PC-3 (cell line): ENCODE data around the gene ULBP3. TPM values are rescaled to one million over a fixed set of nuclear protein-coding genes. Genes with fewer than 3 reads are reported as not detected.

Experiments used
- ATAC-seq: fragments of 200-7000 bp; cut with Tn5 transposase; 2 replicates; pipeline ENCODE4 v1.9.1; 2020; ENCODE audit warnings: mild to moderate bottlenecking, moderate library complexity
- BruUV-seq: library from RNA; stranded (reverse); fragments of 400-500 nt; replicated peaks from 2 replicates; lab custom pipeline; 2021; lab: Mats Ljungman, UMichigan
- CTCF ChIA-PET: fragments of 300-600 bp; sonication (Branson Sonifier 250); formaldehyde crosslinking; loops from one replicate; lab custom pipeline; 2022; ENCODE audit warnings: antibody characterized with exemption; lab: Charles Lee
- POLR2A ChIA-PET: fragments of 300-600 bp; sonication (Branson Sonifier 250); formaldehyde crosslinking; loops from one replicate; lab custom pipeline; 2022; ENCODE audit warnings: antibody characterized with exemption; ENCODE audit not compliant: unreplicated experiment; lab: Charles Lee
- DNase-seq: peaks from one replicate; pipeline ENCODE4 v3.0.0-alpha.2; 2015
- H2AFZ ChIP-seq: fragments of 300-600 bp; sonication (generic); 2 replicates; pipeline ENCODE4 v1.6.0; 2016; ENCODE audit warnings: antibody characterized with exemption, low read length
- H3F3A ChIP-seq: fragments of 300-600 bp; sonication (generic); one replicate; pipeline ENCODE4 v1.6.0; 2017; ENCODE audit warnings: antibody characterized with exemption, low read length, control low read depth, mild to moderate bottlenecking; ENCODE audit not compliant: unreplicated experiment
- H3K27ac ChIP-seq: fragments of 300-600 bp; sonication (generic); 2 replicates; pipeline ENCODE4 v1.5.1; 2016; ENCODE audit warnings: mild to moderate bottlenecking, low read length
- H3K27me3 ChIP-seq: fragments of 300-600 bp; sonication (generic); 2 replicates; pipeline ENCODE4 v1.6.1; 2016; ENCODE audit warnings: low read length, mixed read lengths
- H3K36me3 ChIP-seq: fragments of 300-600 bp; sonication (generic); 2 replicates; pipeline ENCODE4 v1.6.1; 2016; ENCODE audit warnings: low read depth, mixed run types, low read length, mixed read lengths
- H3K4me1 ChIP-seq: fragments of 300-600 bp; sonication (generic); 2 replicates; pipeline ENCODE4 v1.5.1; 2016; ENCODE audit warnings: low read length; ENCODE audit not compliant: insufficient read depth
- H3K4me2 ChIP-seq: fragments of 300-600 bp; sonication (generic); 2 replicates; pipeline ENCODE4 v1.6.0; 2016; ENCODE audit warnings: low read length
- H3K4me3 ChIP-seq: fragments of 300-600 bp; sonication (generic); 2 replicates; pipeline ENCODE4 v1.5.1; 2016; ENCODE audit warnings: mild to moderate bottlenecking, low read length, mixed read lengths
- H3K79me2 ChIP-seq: fragments of 300-600 bp; sonication (generic); 2 replicates; pipeline ENCODE4 v1.6.1; 2017; ENCODE audit warnings: low read length, mixed read lengths
- H3K9ac ChIP-seq: fragments of 300-600 bp; sonication (generic); 2 replicates; pipeline ENCODE4 v1.6.0; 2016; ENCODE audit warnings: mild to moderate bottlenecking, low read length
- H3K9me2 ChIP-seq: fragments of 300-600 bp; sonication (generic); replicated peaks from 2 replicates; pipeline ENCODE4 v1.6.1; 2016; ENCODE audit warnings: mixed run types, low read length, mixed read lengths
- H3K9me3 ChIP-seq: fragments of 300-600 bp; sonication (generic); 2 replicates; pipeline ENCODE4 v1.6.1; 2016; ENCODE audit warnings: low read length, mixed read lengths
- H4K20me1 ChIP-seq: fragments of 300-600 bp; sonication (generic); 2 replicates; pipeline ENCODE4 v1.6.1; 2016; ENCODE audit warnings: low read length, mixed read lengths
- CTCF ChIP-seq: fragments of 300-600 bp; sonication (generic); conservative IDR thresholded peaks from 2 replicates; pipeline ENCODE4 v1.5.1; 2017; ENCODE audit warnings: antibody characterized with exemption, low read depth, mild to moderate bottlenecking, low read length
- EZH2 ChIP-seq: fragments of 300-600 bp; sonication (generic); IDR thresholded peaks from one replicate; pipeline ENCODE4 v1.6.1; 2017; ENCODE audit warnings: antibody characterized with exemption, mild to moderate bottlenecking, low read length; ENCODE audit not compliant: unreplicated experiment
- EZH2phosphoT487 ChIP-seq: fragments of 300-600 bp; sonication (generic); IDR thresholded peaks from 2 replicates; pipeline ENCODE4 v1.6.1; 2018; ENCODE audit warnings: mild to moderate bottlenecking, antibody characterized with exemption, low read length, borderline replicate concordance
- intact Hi-C: fragments of 100-400 bp; cut with micrococcal nuclease; formaldehyde crosslinking; loops from 2 replicates; pipeline ENCODE4 v1.9.0; 2023
- total RNA-seq: library from RNA; depleted of rRNA; stranded (reverse); fragments of >200 nt; gene quantifications from 2 replicates; pipeline ENCODE4 v1.2.3, GENCODE V29; 2014

Gene ULBP3
- total RNA-seq, 1 experiment from 2014 or later = 20.5 TPM

GRCh38 chr6:150029749-150030148 is 39.2 kb downstream of the ULBP3 start:
- CTCF ChIA-PET = no interaction called here
- Histone ChIP-seq H3K4me2 (no peak overlapping the region), H3K36me3 (no peaks in the 10 kb centered on the region), H3K4me3 (no peak overlapping the region), H3K9me2 (no peaks in the 10 kb centered on the region), H2AFZ (no peak overlapping the region), H3K79me2 (no peaks in the 10 kb centered on the region), H3F3A (no peaks in the 10 kb centered on the region), H3K27me3 (no peaks in the 10 kb centered on the region), H3K9ac (no peak overlapping the region), H3K9me3 (no peaks in the 10 kb centered on the region), H4K20me1 (no peaks in the 10 kb centered on the region), H3K4me1 (peaks cover 17% of the 10 kb centered on the region; the same call in 1 of the 2 replicates), H3K27ac (no peak overlapping the region)
- ATAC-seq = no peak
- intact Hi-C loops = no loop called here
- DNase-seq = no peak
- POLR2A ChIA-PET = no interaction called here
- no peak for TF ChIP-seq EZH2
- no peak for TF ChIP-seq EZH2phosphoT487
- no peak for TF ChIP-seq CTCF
- no TSS peak for BruUV-seq

- POLR2A ChIA-PET = no interaction called here
Observed at GRCh38 chr6:150029276-150029675, 39.6 kb downstream of the ULBP3 start.

More at GRCh38 chr6:150029276-150029675, 39.6 kb downstream of the ULBP3 start:
- DNase-seq (no peak), ATAC-seq (no peak)
- H2AFZ ChIP-seq = no peak overlapping the region
- no peaks in the 10 kb centered on the region for H3K36me3 ChIP-seq
- no peak overlapping the region for H3K9ac ChIP-seq
- no peaks in the 10 kb centered on the region for H3F3A ChIP-seq
- H3K27me3 ChIP-seq = no peaks in the 10 kb centered on the region
- intact Hi-C loops = no loop called here
- H3K4me3 ChIP-seq = no peak overlapping the region
- no peak overlapping the region for H3K4me2 ChIP-seq
- no peaks in the 10 kb centered on the region for H4K20me1 ChIP-seq
- H3K79me2 ChIP-seq = no peaks in the 10 kb centered on the region
- H3K9me3 ChIP-seq = no peaks in the 10 kb centered on the region
- CTCF ChIA-PET = no interaction called here
- BruUV-seq = no TSS peak
- peaks cover 17% of the 10 kb centered on the region; the same call in 1 of the 2 replicates for H3K4me1 ChIP-seq
- TF ChIP-seq CTCF = no peak
- TF ChIP-seq EZH2phosphoT487 = no peak
- no peak for TF ChIP-seq EZH2
- no peaks in the 10 kb centered on the region for H3K9me2 ChIP-seq
- H3K27ac ChIP-seq = no peak overlapping the region
